ENCODE results near the gene GRN. TPM values are rescaled to one million over a fixed set of nuclear protein-coding genes. Genes with fewer than 3 reads are reported as not detected.

GRN gene
- total RNA-seq, 1 experiment from 2014 or later = 206 TPM

GRCh38 chr17:44374306-44375195 is 29.4 kb downstream of the GRN start (continued):
- TF ChIP-seq REST (IDR thresholded peaks at IDR 0.05; ENCODE audit: low read depth) = no peak

DNA sequence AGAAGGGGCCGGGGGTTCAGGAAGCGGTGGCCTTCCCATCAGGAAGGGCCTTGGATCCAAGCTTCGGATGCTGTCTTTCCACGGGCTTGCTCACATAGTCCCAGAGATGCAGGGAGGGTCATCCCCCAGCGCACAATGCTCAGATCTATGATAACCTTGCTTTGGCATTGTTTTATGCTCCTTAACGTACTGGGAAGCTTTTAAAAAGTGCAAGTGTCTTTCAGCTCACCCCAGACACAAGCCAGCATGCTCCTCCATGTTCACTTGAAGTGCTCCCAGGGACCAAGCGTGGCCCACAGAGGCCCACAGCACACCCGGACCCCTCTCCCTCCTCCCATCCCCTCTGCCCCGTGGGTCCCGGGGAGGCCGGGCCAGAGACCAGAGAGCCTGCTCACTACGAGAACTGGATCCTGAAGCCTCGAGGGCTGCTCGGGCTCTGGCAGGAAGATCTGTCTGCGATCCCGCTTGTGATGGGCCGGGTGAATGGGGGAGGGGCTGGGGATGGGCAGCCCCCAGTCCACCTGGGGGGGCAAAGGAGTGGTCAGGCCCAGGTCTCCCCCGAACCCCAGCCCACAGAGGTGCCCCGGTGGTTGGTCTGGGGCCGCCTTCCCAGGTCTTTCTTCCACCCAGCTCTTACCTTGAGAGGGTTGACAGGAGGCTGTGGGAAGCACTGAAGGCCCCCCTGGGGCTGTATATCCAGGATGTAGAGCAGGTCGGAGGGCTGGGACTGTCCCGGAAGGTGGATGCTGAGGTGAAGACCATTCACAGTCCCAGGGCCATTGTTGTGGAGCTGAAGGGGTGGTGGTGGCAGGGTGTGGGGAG is 30.3 kb downstream of the GRN start:
- peak; percentile 27 for ATAC-seq
- TF ChIP-seq YY1 (IDR thresholded peaks at IDR 0.05; ENCODE audit: extremely low read depth, insufficient replicate concordance, low read depth, low read length) (no peak), MAX (IDR thresholded peaks at IDR 0.05) (no peak), POLR2A (IDR thresholded peaks at IDR 0.05; ENCODE audit: borderline replicate concordance, extremely low read depth, insufficient read depth, insufficient read length) (no peak), ELF1 (IDR thresholded peaks at IDR 0.05; ENCODE audit: borderline replicate concordance, low read depth) (no peak), EZH2 (IDR thresholded peaks at IDR 0.05) (no peak), REST (IDR thresholded peaks at IDR 0.05; ENCODE audit: low read depth) (no peak), SRF (IDR thresholded peaks at IDR 0.05; ENCODE audit: low read depth) (no peak), SIN3A (IDR thresholded peaks at IDR 0.05; ENCODE audit: low read depth) (no peak), SP1 (IDR thresholded peaks at IDR 0.05; ENCODE audit: low read depth) (no peak), JUND (IDR thresholded peaks at IDR 0.05) (no peak), ZNF274 (IDR thresholded peaks at IDR 0.05; ENCODE audit: low read depth, low read length) (no peak)
- TF ChIP-seq, protein P1, sequence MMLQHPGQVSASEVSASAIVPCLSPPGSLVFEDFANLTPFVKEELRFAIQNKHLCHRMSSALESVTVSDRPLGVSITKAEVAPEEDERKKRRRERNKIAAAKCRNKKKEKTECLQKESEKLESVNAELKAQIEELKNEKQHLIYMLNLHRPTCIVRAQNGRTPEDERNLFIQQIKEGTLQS (IDR thresholded peaks at IDR 0.05) = no peak

More for the DNA sequence above, 30.3 kb downstream of the GRN start:
- Histone ChIP-seq H3K9me2 (ENCODE audit: insufficient read depth) (no peaks in the 10 kb centered on the region), H3K9me3 (ENCODE audit: control insufficient read depth in 1 of 2, insufficient read depth in 1 of 2, low read depth in 1 of 2, low read length in 2 of 2) (no peaks in the 10 kb centered on the region), H3K4me3 (replicated peaks in 1 of 2; ENCODE audit: low read depth in 1 of 2, low read length in 2 of 2) (no peak overlapping the region), H2AFZ (ENCODE audit: low read depth, low read length, poor library complexity, severe bottlenecking) (no peak overlapping the region), H3K4me1 (ENCODE audit: control insufficient read depth in 1 of 2, insufficient read depth in 2 of 2, low read length in 2 of 2) (peaks cover 0 to 13% of the 10 kb centered on the region in 2 experiments; a peak in 3 of 4 replicates), H3K27ac (ENCODE audit: low read depth, low read length) (no peak overlapping the region), H3K9ac (ENCODE audit: low read length) (no peak overlapping the region), H3K79me2 (ENCODE audit: insufficient read depth, low read length) (no peaks in the 10 kb centered on the region), H4K20me1 (ENCODE audit: insufficient read depth) (no peaks in the 10 kb centered on the region), H3K27me3 (ENCODE audit: insufficient read depth, low read length) (no peaks in the 10 kb centered on the region), H3K36me3 (ENCODE audit: control insufficient read depth in 1 of 2, insufficient read depth in 2 of 2, low read length in 2 of 2) (no peaks in the 10 kb centered on the region), H3K4me2 (ENCODE audit: low read length) (no peak overlapping the region)
- DNase-seq (ENCODE audit: low read depth, low spot score) = no peak
- ChIA-PET RAD21 (ENCODE audit: low non-redundant PET in 1 of 2, low total read pairs in 2 of 2, uncharacterized antibody in 2 of 2, unreplicated experiment in 2 of 2) (no interaction called here), CTCF (interaction anchor here (0.8 to 1.7 kb wide), 5 partner anchors 9 to 16 kb away, joined by 3 to 9 read pairs (median 5); partner anchors contain the start of gene FAM171A2), POLR2A (interaction anchor here (0.6 to 1.4 kb wide), 2 partner anchors 10 to 532 kb away, joined by 4 to 7 read pairs; no protein-coding TSS in a partner anchor)
- intact Hi-C loops (cut with micrococcal nuclease) = no loop called here
- BruUV-seq (replicated peaks) = no TSS peak

All from HCT116 (cell line).